ENCODE results near the gene FAM117A. TPM values are rescaled to one million over a fixed set of nuclear protein-coding genes. Genes with fewer than 3 reads are reported as not detected.

FAM117A gene
- total RNA-seq, 4 donors from 2014 or later: 5.6 to 7.5 (median 6.5) TPM

- 67 to 80% methylated on average over 3 to 4 of the region's 4 CpGs for WGBS, 2 donors
- no peak for TF ChIP-seq POLR2A (IDR thresholded peaks at IDR 0.05)
- TF ChIP-seq CTCF (IDR thresholded peaks at IDR 0.05): no peak
- Histone ChIP-seq H3K4me3 (no peak overlapping the region), H3K9me3 (no peaks in the 10 kb centered on the region), H3K27me3 (no peaks in the 10 kb centered on the region), H3K4me1 (no peaks in the 10 kb centered on the region), H3K36me3 (peaks cover 13 to 100% (median 16%) of the 10 kb centered on the region in 3 donors), H3K27ac (peak overlapping the region in 2 of 4 donors; percentile 2 to 13)
- DNase-seq: no peak
- intact Hi-C loops (cut with DNase I): loop anchor here (10.0 kb wide), 1 partner anchor 140 kb away; no protein-coding TSS in a partner anchor
These were observed 48.7 kb downstream of the FAM117A start for GRCh38 chr17:49715216-49715615.

GRCh38 chr17:49708515-49709183, 55.3 kb downstream of the FAM117A start:
- WGBS, 2 donors: 32 to 41% methylated on average over 14 to 15 of the region's 15 CpGs
- Histone ChIP-seq H3K27ac (peak overlapping the region; percentile 91 to 96 (median 92)), H3K4me1 (peaks cover 11 to 45% (median 17%) of the 10 kb centered on the region in 3 donors), H3K9me3 (no peaks in the 10 kb centered on the region), H3K36me3 (peaks cover 10 to 60% (median 19%) of the 10 kb centered on the region in 3 donors), H3K27me3 (no peaks in the 10 kb centered on the region), H3K4me3 (peak overlapping the region; percentile 75 to 94 (median 90))
- no peak for DNase-seq
- intact Hi-C loops (cut with DNase I): loop anchor here (5.0 kb wide), 1 partner anchor 69 kb away; no protein-coding TSS in a partner anchor
- no peak for TF ChIP-seq CTCF (IDR thresholded peaks at IDR 0.05)
- no peak for TF ChIP-seq POLR2A (IDR thresholded peaks at IDR 0.05)

GRCh38 chr17:49707608-49708514, 56.1 kb downstream of the FAM117A start, which contains the start of gene SLC35B1:
SLC35B1 (minus strand) TSS chr17:49707964; CDS start chr17:49707833, 131 bp downstream.
- intact Hi-C loops (cut with DNase I): loop anchor here (5.0 kb wide), 1 partner anchor 69 kb away; no protein-coding TSS in a partner anchor
- Histone ChIP-seq H3K4me1 (peaks cover 11 to 51% (median 21%) of the 10 kb centered on the region in 3 donors), H3K27me3 (no peaks in the 10 kb centered on the region), H3K27ac (peak within 1 kb of the TSS; percentile 91 to 96 (median 92)), H3K36me3 (peaks cover 16 to 60% (median 23%) of the 10 kb centered on the region in 3 donors), H3K4me3 (peak within 1 kb of the TSS; percentile 75 to 94 (median 90)), H3K9me3 (no peaks in the 10 kb centered on the region)
- 0 to 2% methylated on average over 14 to 16 of the region's 53 CpGs for WGBS, 2 donors
- DNase-seq: peak; percentile 96
- TF ChIP-seq POLR2A (IDR thresholded peaks at IDR 0.05) (peak in 3 of 4 donors; percentile 40 to 57 (median 52)), CTCF (IDR thresholded peaks at IDR 0.05) (peak; percentile 67 to 86 (median 83))

- DNase-seq: no peak
- TF ChIP-seq CTCF (IDR thresholded peaks at IDR 0.05) (no peak), POLR2A (IDR thresholded peaks at IDR 0.05) (no peak)
- WGBS, 2 donors: 0 to 1% methylated on average over 12 of the region's 12 CpGs
- Histone ChIP-seq H3K27me3 (no peaks in the 10 kb centered on the region), H3K27ac (peak overlapping the region; percentile 91 to 96 (median 92)), H3K36me3 (peaks cover 22 to 60% (median 29%) of the 10 kb centered on the region in 3 donors), H3K4me3 (peak overlapping the region; percentile 75 to 94 (median 90)), H3K9me3 (no peaks in the 10 kb centered on the region), H3K4me1 (peaks cover 11 to 51% (median 21%) of the 10 kb centered on the region in 3 donors)
- intact Hi-C loops (cut with DNase I): loop anchor here (5.0 kb wide), 1 partner anchor 70 kb away; no protein-coding TSS in a partner anchor
These were observed 56.7 kb downstream of the FAM117A start for GRCh38 chr17:49707246-49707607.
